ENCODE measurements around the gene HOXC5.

Gene HOXC5

DNA sequence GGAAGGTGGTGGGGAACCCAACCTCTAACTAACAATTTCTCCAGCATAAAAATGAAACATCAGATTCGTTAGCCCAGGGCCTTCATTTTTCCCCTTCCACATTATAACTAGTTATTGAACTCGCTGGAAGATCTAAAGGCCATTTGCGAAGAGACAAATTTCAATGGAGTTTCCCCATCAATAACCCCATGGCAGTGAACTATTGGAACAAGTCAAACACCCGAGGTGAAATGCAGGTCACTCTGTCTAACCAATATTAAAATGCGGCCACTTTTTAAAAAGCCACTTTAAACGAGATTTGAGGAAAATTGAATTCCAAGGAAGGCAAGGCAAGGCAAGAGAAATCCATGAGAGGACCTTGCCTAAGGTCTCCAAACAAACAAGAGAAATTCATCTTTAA is 16.3 kb downstream of the HOXC5 start:
- DNase-seq = no peak

DNA sequence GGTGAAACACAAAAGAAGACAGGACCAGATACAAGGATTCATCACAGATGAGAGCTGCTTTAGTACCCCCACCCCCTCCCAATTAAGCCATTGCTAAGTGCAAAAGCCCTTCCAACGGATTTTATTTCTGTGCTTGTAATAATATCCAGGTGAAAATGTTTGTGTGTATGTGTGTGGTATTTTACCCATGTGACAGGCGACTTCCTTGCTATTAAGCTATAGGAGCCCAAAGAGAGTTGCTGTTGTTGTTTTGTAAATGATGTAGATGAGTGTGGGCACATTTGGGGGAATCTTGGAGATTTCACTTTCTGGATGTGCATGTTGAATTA is 17.6 kb downstream of the HOXC5 start:
- DNase-seq = no peak

DNA sequence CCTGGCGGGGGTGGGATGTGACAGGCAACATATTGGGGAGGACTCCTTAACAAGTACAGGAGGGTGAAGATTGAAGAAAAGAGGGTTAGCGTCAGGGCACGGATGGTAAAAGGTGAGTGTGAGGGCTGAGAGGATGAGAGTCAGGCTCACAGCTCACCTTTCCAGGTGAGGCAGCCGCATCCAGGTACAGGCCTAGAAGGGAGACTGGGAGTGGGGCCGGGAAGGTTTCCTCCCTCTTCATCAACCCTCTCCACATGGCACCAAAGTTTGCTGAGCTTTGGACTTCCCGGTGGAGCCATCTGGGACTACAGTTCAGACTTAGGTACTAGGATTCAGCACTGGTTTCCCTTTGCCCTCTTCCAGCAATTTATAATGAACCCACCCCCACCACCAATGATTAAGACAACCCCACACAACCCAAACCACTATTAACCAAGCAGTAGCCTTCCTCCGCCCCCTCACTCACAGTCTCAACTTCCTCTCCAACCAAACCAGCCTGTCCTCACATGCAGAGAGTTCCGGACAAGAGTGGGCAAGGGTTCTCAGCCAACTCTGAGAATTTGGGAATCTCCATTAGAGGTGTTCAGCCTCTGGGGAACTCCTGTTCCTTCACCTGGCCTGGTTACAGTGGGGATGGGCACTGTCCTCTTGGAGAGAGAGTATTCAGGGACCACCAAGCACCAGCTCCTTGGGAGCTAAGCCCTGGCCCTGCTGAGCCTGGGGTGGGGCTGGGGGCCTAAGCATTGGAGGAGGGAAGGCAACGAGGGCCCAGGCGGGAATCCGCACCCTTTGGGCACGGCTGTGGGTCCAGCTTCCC is 18.4 kb downstream of the HOXC5 start:
- peak; percentile 45 for DNase-seq

DNA sequence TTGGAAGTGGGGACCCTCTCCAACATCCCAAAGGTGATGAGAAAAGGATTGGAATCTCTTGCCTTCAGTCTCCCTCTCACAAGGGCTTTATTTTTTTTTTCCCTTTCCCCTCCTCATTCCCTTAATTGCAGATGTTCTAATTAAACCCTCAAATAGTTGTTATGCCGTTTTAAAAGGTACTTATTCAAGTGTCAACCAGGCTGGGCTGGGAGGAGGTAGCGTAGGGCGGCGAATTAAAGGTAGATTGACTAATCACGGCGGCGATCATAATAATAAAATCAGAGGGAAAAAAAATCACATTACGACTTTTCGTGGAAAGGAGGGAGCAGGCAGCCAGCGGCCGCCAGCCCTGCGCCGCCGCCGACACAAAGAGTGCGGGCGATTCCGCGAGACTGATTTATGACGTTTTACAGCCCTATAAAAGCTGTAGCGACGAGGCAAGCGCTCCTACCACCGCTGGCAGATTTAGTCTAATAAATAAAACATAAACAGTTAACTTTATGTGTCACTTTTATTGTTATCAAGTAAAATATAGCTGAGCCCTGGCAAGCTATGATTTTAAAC is 19.1 kb downstream of the HOXC5 start:
- DNase-seq = peak; percentile 38

DNA sequence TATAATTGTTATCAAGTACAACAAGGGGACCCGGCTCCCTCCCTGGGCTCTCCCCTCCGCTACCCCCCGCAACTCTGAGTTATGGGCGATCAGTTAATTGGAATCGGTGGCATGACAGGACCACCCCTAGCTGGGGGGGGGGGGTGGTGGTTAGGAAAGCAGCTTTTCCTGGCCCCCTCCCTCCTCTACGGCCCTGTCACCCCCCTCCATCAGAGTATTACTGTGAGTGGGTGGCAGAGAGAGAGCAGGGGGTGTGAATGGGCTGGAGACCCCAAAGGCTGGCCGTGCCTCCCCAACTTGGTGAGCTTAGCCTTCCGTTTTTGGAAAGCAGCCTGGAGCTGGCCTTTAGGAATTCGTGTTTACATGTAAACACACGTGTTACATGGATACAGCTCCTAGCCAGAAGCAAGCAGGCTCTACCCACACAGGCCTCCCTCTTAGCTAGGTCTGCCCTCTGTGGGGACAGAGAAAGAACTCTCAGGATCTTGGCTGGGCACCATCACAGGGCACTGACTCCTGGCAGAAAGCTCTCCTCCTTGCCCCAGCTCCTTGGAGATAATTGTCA is 19.7 kb downstream of the HOXC5 start:
- DNase-seq = peak; percentile 45

DNA sequence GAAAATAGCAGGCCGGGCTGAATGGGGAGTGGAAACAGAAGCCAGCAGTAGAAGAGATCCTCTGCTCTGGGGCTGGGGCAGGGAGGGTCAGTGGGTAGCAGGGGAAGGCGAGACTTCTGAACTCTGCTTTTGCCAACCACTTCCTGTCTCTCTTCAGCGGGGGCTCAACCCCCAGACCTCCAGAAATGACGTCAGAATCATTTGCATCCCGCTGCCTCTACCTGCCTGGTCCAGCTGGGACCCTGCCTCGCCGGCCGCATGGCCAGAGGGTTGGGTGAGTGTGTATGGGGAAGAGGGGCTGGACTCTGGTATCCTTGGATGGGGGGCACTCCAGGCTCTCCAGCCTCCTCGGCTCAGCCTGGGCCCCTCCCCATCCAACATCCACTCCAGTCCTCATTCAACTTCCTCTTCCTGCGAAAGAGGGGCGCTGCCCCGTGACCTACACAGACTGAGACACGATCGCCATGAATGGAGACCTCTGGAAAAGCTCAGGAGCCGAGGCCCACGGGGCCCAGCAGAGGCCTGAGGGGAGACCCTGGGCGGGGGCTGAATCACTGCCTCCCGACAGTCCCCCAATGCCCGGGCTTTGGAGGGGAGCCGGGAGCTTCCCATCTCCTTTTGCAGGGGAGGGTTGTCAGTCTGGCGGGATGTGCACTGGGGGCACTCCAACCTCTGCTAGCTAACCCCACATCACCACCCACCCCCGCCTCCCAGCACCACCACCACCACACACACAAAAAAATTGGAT is 20.3 kb downstream of the HOXC5 start:
- peak; percentile 47 for DNase-seq

DNA sequence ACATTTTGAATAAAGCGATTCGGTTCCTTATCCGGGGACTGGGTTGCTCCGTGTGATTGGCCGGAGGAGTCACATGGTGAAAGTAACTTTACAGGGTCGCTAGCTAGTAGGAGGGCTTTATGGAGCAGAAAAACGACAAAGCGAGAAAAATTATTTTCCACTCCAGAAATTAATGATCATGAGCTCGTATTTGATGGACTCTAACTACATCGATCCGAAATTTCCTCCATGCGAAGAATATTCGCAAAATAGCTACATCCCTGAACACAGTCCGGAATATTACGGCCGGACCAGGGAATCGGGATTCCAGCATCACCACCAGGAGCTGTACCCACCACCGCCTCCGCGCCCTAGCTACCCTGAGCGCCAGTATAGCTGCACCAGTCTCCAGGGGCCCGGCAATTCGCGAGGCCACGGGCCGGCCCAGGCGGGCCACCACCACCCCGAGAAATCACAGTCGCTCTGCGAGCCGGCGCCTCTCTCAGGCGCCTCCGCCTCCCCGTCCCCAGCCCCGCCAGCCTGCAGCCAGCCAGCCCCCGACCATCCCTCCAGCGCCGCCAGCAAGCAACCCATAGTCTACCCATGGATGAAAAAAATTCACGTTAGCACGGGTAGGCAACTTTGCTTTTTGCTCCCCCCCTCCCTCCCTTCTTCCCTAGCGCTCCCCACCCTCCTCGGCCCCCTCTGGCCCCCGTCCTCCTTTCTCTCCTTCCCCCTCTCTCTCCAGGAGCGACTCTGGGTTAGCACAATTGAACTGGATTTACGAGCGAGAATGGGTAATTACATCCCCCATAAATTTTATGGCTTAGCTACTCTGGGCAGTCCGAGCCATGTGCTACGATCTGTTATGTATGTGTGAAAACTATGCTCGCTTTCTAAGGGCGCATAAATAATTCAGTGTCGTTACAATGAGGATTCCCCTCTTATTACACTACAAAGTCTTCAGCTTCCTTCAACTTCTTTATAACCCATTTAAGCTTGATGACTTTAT is 21.2 kb downstream of the HOXC5 start, which contains the start of gene HOXC4:
HOXC4 (plus strand) TSS at position 85 of the 991 bp plus-strand sequence; CDS start at position 173, 88 bp downstream.
- DNase-seq = peak; percentile 52

DNA sequence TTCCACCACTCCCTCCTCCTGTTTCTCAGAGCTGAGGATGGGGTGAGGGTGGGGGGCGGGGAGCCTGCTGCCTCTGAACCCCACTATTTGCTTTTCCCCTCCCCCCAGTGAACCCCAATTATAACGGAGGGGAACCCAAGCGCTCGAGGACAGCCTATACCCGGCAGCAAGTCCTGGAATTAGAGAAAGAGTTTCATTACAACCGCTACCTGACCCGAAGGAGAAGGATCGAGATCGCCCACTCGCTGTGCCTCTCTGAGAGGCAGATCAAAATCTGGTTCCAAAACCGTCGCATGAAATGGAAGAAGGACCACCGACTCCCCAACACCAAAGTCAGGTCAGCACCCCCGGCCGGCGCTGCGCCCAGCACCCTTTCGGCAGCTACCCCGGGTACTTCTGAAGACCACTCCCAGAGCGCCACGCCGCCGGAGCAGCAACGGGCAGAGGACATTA is 21.9 kb downstream of the HOXC5 start:
- DNase-seq = peak; percentile 42

DNA sequence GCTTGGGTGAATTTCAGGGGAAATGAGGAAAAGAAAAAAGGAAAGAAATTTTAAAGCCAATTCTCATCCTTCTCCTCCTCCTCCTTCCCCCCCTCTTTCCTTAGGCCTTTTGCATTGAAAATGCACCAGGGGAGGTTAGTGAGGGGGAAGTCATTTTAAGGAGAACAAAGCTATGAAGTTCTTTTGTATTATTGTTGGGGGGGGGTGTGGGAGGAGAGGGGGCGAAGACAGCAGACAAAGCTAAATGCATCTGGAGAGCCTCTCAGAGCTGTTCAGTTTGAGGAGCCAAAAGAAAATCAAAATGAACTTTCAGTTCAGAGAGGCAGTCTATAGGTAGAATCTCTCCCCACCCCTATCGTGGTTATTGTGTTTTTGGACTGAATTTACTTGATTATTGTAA is 22.7 kb downstream of the HOXC5 start:
- DNase-seq = no peak

DNA sequence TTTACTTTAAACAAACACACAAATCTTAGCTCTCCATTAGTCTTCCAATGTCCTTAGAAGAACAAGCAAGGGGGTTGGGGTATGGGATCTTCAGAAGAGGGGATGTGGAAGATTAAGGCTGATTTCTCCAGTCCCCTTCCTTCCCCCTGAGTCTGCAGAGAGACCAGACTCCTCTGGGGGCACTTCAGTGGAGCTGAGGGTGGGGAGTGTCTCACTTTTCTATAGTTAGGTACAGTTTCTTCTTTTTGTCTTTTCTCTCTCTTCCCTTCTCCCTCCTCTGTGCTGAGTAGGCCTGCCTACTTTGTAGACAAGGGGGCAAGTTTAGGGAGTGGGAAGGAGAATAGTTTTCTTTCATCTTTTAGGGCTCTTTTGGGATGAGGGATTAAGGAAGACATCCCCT is 23.3 kb downstream of the HOXC5 start:
- no peak for DNase-seq

DNA sequence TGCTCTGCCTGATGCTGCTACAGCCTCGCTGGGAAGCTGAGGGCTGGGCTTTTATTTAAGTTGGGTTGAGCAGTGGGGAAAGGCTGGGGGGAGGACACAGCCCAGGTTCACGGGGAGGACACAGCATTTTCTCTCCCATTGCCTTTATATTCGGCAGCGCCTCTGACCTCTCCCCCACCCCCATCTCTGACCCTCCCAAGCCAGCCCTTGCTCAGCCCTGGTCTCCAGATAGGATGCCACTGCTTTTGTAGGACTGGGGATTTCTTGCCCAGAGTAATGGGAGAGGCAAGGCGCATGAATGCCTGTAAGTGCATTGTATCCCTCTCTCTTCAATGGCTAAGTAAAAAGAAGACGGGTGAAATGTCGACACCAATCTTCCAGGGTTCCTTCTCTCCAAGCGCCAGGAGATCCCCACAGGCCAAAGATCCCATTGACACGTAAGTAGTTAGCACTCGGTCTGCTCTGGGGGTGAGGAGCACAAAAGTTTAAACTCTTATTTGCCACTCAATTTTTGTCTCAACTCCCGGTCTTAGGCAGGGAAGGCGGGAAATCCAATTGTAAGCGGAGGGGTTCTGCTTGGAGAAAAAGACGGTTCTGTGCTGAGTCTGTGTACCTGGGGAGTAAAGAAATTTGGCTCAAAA is 25.4 kb downstream of the HOXC5 start:
- DNase-seq = peak; percentile 24

DNA sequence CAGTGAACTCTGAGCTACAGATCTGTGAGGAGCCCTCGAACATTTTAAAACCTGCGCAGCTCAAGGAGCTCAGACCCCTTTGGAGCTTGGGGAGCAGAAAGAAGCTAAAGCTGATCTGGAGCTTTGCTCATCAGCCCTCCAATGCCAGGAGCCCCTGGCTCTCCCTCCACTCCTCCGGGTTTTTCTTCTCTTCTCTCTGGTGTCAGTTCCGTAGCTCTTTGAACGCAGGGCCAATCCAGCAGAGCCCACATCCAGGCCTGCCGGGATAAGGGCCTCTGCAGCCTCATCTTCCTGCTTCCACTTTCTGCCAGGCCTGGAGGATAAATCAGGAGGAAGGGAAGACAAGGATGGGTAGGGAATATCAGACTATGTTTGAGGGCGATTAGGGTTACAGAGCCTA is 26.8 kb downstream of the HOXC5 start:
- peak; percentile 40 for DNase-seq

DNA sequence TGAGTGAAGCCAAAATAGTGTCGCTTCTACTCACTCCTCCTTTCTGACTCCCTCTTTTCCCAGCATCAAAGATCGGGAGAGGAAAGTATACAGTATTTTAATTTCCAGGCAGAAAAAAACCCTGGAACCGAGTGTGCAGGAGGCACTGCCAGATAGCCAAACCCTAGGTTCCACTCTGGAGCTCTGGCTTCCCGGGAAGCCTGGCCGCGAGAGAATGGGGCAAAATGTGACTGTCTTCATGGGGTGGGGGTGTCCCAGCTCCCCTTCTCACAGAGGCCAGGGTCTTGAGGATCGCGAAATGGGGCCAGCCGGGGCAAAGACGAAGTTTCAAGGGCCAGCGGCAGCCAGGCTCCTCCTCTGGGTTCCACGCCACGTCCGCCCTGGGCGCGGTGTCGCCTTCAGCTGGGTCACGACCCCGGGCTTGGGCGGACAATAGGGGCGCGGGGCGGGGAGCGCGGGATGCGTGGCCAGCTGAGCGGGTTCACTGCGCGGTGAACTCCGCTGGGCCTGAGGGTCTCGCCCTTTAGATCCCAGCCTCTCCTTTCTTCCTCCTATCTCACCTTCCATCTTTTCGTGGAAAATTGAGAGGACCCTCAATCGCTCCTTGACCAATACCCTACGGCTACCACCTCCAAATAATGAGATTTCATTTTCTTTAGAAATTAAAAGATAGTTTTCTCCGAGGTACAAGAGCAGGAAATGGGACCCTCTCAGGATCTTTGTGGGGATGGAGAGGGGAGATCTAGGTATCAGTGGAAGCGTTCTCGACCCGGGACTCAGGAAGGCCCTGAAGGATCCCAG is 27.5 kb downstream of the HOXC5 start:
- peak; percentile 37 for DNase-seq

DNA sequence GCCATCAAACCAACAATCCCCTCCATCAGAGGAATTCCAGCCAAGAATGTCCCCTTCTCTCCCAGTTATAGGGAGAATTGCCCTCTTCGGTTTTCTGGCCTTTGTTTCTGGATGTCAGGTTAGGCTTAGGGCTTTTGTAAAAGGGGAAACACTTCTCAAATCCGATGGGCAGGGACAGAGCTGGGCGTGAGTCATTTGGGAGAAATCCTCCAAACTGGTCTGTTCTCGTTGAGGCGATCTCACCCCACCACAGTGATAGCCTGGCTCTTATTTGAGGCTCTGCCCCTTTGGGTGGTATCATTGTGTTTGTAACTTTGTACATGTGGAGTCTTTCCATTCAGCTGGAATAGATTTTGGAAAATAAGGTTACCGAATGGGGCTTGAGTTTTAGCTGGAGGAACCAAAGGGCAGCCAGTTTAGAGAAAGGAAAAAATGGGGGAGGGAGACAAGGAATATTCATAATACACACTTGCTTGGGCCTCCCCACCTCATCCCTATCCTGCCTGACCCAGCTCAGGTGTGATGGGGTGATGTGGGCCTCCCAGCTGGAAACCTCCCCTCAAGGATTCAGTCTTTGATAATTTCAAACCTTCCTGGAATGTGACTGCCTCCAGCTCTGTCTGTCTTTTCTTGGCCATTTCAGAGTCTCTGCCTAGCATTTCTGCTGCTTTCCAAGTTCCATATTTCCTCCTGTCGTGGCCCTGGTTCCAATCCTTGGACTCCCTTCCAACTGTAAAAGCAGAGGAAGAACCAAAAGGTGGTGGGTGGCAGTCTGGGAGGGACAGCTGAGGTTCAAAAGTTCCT is 28.3 kb downstream of the HOXC5 start:
- peak; percentile 35 for DNase-seq

DNA sequence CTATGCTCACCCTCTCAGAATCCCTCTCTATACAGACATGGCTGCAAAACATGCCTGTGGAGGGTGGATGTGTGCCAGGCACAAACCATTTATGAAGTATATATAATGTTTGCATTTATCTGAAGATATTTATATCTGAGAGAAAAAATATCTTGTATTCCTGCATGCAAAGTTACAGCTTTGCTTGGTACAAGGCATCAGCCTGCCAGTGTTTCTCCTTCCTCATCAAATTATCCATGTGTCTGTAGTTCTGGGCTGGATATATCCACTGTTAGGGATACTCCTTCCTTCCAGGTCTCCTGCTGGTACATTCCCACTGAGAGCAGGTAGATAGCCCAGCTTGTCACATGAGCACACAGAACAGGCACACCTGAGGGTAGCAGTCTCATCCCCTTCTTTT is 32.8 kb downstream of the HOXC5 start:
- no peak for DNase-seq

DNA sequence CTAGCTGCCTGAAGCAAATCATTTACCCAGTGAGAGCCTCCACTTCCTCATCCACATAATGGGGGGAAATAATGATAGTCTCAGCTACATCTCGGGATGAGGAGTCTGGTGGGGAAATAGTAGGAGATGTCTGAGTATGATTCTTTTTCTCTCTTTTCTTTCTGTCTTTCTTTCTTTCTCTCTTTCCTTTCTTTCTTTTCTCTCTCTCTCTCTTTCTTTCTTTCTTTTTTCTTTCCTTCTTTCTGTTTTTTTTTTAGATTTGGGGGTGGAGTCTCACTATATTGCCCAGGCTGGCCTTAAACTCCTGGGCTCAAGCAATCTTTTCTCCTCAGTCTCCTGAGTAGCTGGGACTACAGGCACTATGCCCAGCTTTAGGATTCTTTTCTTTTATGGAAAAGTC is 33.6 kb downstream of the HOXC5 start:
- no peak for DNase-seq

DNA sequence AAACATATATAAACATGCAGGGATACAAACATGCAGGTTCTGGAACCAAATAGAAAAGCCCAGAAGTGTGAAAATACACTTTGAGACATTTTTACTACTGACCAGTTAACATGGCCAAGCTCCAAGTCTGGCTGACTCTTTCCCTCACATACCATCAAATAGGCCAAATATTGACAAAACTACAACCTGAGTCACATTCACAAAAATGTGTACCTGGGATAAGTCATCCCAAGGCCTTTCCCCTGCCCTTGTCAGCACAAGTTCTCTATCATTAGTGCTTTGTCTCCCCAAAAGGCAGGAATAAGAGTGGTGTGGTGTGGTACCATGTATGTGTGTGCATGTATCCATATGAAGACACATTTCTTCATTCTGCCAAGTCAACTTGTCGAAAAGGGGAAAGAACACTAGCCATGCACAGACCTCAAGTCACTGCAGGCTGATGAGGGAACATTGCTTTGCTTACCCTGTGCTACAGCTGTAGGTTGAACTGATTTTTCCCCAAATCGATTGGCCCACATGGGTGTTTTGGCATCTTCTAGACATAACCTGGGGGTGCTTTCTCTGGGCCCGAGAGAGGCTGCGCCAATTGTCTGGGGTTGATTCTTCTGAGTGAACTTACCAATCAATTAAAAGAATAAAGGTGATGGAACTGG is 35.7 kb downstream of the HOXC5 start:
- DNase-seq = peak; percentile 30

DNA sequence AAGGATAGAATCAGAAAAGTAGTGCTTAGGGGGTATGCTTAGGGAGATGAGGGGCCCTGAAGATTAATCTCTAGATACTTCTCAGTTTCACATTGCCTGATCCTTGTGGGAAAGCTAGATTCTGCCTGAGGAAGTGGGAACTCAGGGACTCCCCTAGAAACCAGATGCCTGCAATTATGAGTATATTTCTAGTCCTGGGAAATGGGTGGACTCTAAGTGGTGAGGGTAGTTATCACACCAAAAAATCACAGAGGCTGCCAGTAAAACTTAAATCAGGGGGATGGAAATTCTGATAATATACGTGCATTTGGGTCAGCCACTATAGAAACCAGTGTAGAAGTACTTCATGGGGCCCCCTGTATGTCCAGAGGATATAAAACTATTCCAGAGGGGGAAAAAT is 39.1 kb downstream of the HOXC5 start:
- no peak for DNase-seq

DNA sequence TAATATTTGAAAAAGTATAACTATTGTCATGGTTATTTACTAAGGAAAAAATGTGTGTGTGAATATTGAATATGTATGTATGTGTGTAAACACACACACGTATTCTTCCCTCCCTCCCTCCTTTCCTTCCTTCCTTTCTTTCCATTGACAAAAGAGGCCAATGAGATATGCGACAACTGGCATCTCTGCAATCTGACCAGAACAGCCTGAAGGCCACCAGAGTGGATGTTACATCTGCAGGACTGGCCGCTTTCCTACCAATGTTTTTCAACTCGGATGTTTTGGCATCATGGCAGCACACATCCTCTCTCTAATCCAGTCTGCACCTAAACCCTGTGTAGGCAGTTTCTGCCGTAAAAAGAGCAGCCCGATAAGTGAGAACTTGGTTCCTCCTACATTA is 41.5 kb downstream of the HOXC5 start:
- DNase-seq = no peak
